Osteocyte (in vitro differentiated cells): Measurements from ENCODE around the gene HERC6. TPM values are rescaled to one million over a fixed set of nuclear protein-coding genes. Genes with fewer than 3 reads are reported as not detected.
"Not testable (repeated sequence)": the region's sequence is repeated elsewhere in the genome, so short reads cannot be mapped to it uniquely, and the experiment has no call there.

ENCODE experiments used
- DNase-seq: peaks from one replicate; pipeline ENCODE4 v3.0.0; 2021; ENCODE audit warnings: mixed read lengths; ENCODE audit not compliant: unreplicated experiment; ENCODE audit errors: extremely low spot score
- H3K27ac Mint-ChIP-seq: one replicate; pipeline ENCODE4 v1.8.0; 2021; ENCODE audit warnings: mild to moderate bottlenecking, mixed read lengths; ENCODE audit not compliant: unreplicated experiment
- H3K27me3 Mint-ChIP-seq: one replicate; pipeline ENCODE4 v1.8.0; 2021; ENCODE audit warnings: mixed read lengths; ENCODE audit not compliant: unreplicated experiment
- H3K36me3 Mint-ChIP-seq: one replicate; pipeline ENCODE4 v1.8.0; 2021; ENCODE audit warnings: mixed read lengths; ENCODE audit not compliant: unreplicated experiment
- H3K4me1 Mint-ChIP-seq: one replicate; pipeline ENCODE4 v1.8.0; 2021; ENCODE audit warnings: mixed read lengths; ENCODE audit not compliant: unreplicated experiment
- H3K4me3 Mint-ChIP-seq: one replicate; pipeline ENCODE4 v1.8.0; 2021; ENCODE audit warnings: mild to moderate bottlenecking, moderate library complexity, mixed read lengths; ENCODE audit not compliant: unreplicated experiment
- H3K9me3 Mint-ChIP-seq: one replicate; pipeline ENCODE4 v1.8.0; 2021; ENCODE audit warnings: mixed read lengths; ENCODE audit not compliant: unreplicated experiment
- CTCF ChIP-seq: fragments of 200-600 bp; sonication (generic); IDR thresholded peaks from 2 replicates; pipeline ENCODE4 v1.5.0; 2021; ENCODE audit warnings: antibody characterized with exemption, mild to moderate bottlenecking, moderate library complexity
- total RNA-seq: library from RNA; stranded (reverse); gene quantifications from 2 replicates; pipeline ENCODE4 v1.2.1, GENCODE V29; 2021

The HERC6 gene
- total RNA-seq, 1 donor from 2014 or later, result 2.3 TPM

GRCh38 chr4:88369180-88369812, 9.4 kb upstream of the HERC6 start:
- not testable (repeated sequence) for H3K4me1 Mint-ChIP-seq, H3K9me3 Mint-ChIP-seq, H3K36me3 Mint-ChIP-seq, H3K4me3 Mint-ChIP-seq, H3K27ac Mint-ChIP-seq
- peak; percentile 66 for TF ChIP-seq CTCF
- peaks cover 26% of the 10 kb centered on the region for H3K27me3 Mint-ChIP-seq
- DNase-seq, result peak; percentile 59

- no peak for TF ChIP-seq CTCF
- Mint-ChIP-seq H3K4me3 (no peak overlapping the region), H3K9me3 (no peaks in the 10 kb centered on the region), H3K36me3 (no peaks in the 10 kb centered on the region), H3K27me3 (peaks cover 21% of the 10 kb centered on the region), H3K4me1 (peaks cover 5% of the 10 kb centered on the region), H3K27ac (no peak overlapping the region)
- DNase-seq, result no peak
These were observed 2.5 kb downstream of the HERC6 start for GRCh38 chr4:88381123-88381522.

GRCh38 chr4:88382621-88383020, 4.0 kb downstream of the HERC6 start:
- Mint-ChIP-seq H3K4me3 (no peak overlapping the region), H3K9me3 (no peaks in the 10 kb centered on the region), H3K36me3 (no peaks in the 10 kb centered on the region), H3K27ac (no peak overlapping the region), H3K27me3 (peaks cover 10% of the 10 kb centered on the region), H3K4me1 (peaks cover 5% of the 10 kb centered on the region)
- no peak for DNase-seq
- TF ChIP-seq CTCF, result no peak

- Mint-ChIP-seq H3K27ac (no peak overlapping the region), H3K36me3 (peaks cover 2% of the 10 kb centered on the region), H3K9me3 (no peaks in the 10 kb centered on the region), H3K4me1 (no peaks in the 10 kb centered on the region), H3K27me3 (peaks cover 3% of the 10 kb centered on the region), H3K4me3 (no peak overlapping the region)
- TF ChIP-seq CTCF, result no peak
- DNase-seq, result no peak
These were observed 11.5 kb downstream of the HERC6 start for GRCh38 chr4:88390128-88390527.

- H3K36me3 Mint-ChIP-seq, result peaks cover 2% of the 10 kb centered on the region
- no peak for TF ChIP-seq CTCF
- H3K9me3 Mint-ChIP-seq, result no peaks in the 10 kb centered on the region
- H3K27ac Mint-ChIP-seq, result no peak overlapping the region
- no peak for DNase-seq
- H3K4me1 Mint-ChIP-seq, result no peaks in the 10 kb centered on the region
- no peak overlapping the region for H3K4me3 Mint-ChIP-seq
- peaks cover 3% of the 10 kb centered on the region for H3K27me3 Mint-ChIP-seq
These were observed 13.1 kb downstream of the HERC6 start for GRCh38 chr4:88391703-88392102.
